H1 (cell line): Measurements from ENCODE around the gene CALML4. TPM values are rescaled to one million over a fixed set of nuclear protein-coding genes. Genes with fewer than 3 reads are reported as not detected.
A peak's percentile ranks its signal among the peaks of the same experiment; 100 is the strongest.

ENCODE experiments used
- CTCF ChIA-PET: fragments of 300-600 bp; sonication (Branson Sonifier 250); formaldehyde crosslinking; loops from one replicate; lab custom pipeline; 2021; ENCODE audit not compliant: partially characterized antibody; lab: Charles Lee
- POLR2A ChIA-PET: fragments of 300-600 bp; sonication (Branson Sonifier 250); formaldehyde crosslinking; loops from one replicate; lab custom pipeline; 2021; ENCODE audit warnings: inconsistent platforms; ENCODE audit not compliant: partially characterized antibody; lab: Charles Lee
- DNase-seq, 2 experiments: peaks; one replicate each; pipeline versions ENCODE4 v3.0.0 to v3.0.0-alpha.2; 2010 to 2022; ENCODE audit warnings: low spot score in 2 of 2, low read depth in 1 of 2, mixed read lengths in 1 of 2
- FAIRE-seq: peaks from 2 replicates; lab custom pipeline; 2011; peaks lifted over from hg19 to GRCh38; lab: Jason Lieb, UNC
- H2AFZ ChIP-seq: 2 replicates; pipeline ENCODE4 v1.8.1; 2012; ENCODE audit warnings: low read length, inconsistent platforms
- H2AK5ac ChIP-seq: 2 replicates; pipeline ENCODE4 v1.6.1; 2013; ENCODE audit warnings: low read depth, low read length
- H2BK120ac ChIP-seq: replicated peaks from 2 replicates; pipeline ENCODE3; 2013; ENCODE audit warnings: low read depth, low read length, inconsistent platforms
- H2BK12ac ChIP-seq: 2 replicates; pipeline ENCODE4 v1.6.1; 2013; ENCODE audit warnings: low read depth, low read length
- H2BK15ac ChIP-seq: 2 replicates; pipeline ENCODE4 v1.6.1; 2013; ENCODE audit warnings: low read length
- H2BK20ac ChIP-seq: 2 replicates; pipeline ENCODE4 v1.6.1; 2013; ENCODE audit warnings: low read length
- H2BK5ac ChIP-seq: 2 replicates; pipeline ENCODE4 v1.6.1; 2013; ENCODE audit warnings: low read depth, low read length
- H3K14ac ChIP-seq: 2 replicates; pipeline ENCODE4 v1.6.1; 2013; ENCODE audit warnings: inconsistent platforms; ENCODE audit not compliant: insufficient read length
- H3K18ac ChIP-seq: 2 replicates; pipeline ENCODE4 v1.6.1; 2013; ENCODE audit warnings: low read length; ENCODE audit errors: extremely low read depth
- H3K23ac ChIP-seq: 2 replicates; pipeline ENCODE4 v1.6.1; 2013; ENCODE audit warnings: inconsistent platforms; ENCODE audit not compliant: insufficient read length
- H3K23me2 ChIP-seq: 2 replicates; pipeline ENCODE4 v1.6.1; 2013; ENCODE audit warnings: low read depth, low read length
- H3K27ac ChIP-seq: 2 replicates; pipeline ENCODE4 v1.6.1; 2011; ENCODE audit warnings: low read depth, low read length, inconsistent platforms
- H3K27me3 ChIP-seq, 4 experiments: replicated peaks in 1 of 4; 1 replicate in 1 of 4; 2 replicates in 3 of 4; pipeline versions ENCODE4 v1.6.1 to v1.8.1; 2011 to 2013; ENCODE audit warnings: low read length in 3 of 4, mild to moderate bottlenecking in 3 of 4, inconsistent platforms in 2 of 4, mixed read lengths in 2 of 4, moderate library complexity in 1 of 4; ENCODE audit not compliant: control insufficient read depth in 3 of 4, insufficient read depth in 3 of 4; ENCODE audit errors: extremely low read depth in 1 of 4
- H3K36me3 ChIP-seq, 4 experiments: 2 replicates each; pipeline versions ENCODE4 v1.6.1 to v1.8.1; 2011 to 2013; ENCODE audit warnings: mild to moderate bottlenecking in 4 of 4, low read length in 3 of 4, moderate library complexity in 2 of 4, control low read depth in 1 of 4, inconsistent platforms in 1 of 4; ENCODE audit not compliant: insufficient read depth in 4 of 4, control insufficient read depth in 2 of 4
- H3K4ac ChIP-seq: replicated peaks from 2 replicates; pipeline ENCODE3; 2013; ENCODE audit warnings: low read length, low read depth, mixed read lengths, inconsistent platforms; ENCODE audit not compliant: insufficient read length
- H3K4me1 ChIP-seq, 4 experiments: replicated peaks in 1 of 4; 1 replicate in 1 of 4; 2 replicates in 3 of 4; pipeline versions ENCODE4 v1.6.1 to v1.8.1; 2011 to 2013; ENCODE audit warnings: low read length in 3 of 4, inconsistent platforms in 2 of 4, mixed read lengths in 1 of 4; ENCODE audit not compliant: insufficient read depth in 4 of 4, control insufficient read depth in 3 of 4
- H3K4me2 ChIP-seq, 2 experiments: 2 replicates each; pipeline versions ENCODE4 v1.6.1 to v1.8.1; 2011 to 2013; ENCODE audit warnings: low read depth in 2 of 2, low read length in 2 of 2, control low read depth in 1 of 2, inconsistent platforms in 1 of 2, mild to moderate bottlenecking in 1 of 2; ENCODE audit not compliant: insufficient read depth in 1 of 2
- H3K4me3 ChIP-seq, 4 experiments: fragments of 200-600, 300-600 bp in 1 of 4; sonication (generic), shearing (Covaris generic), sonication (Bioruptor Twin) in 1 of 4; 2 replicates each; pipeline versions ENCODE4 v1.5.1 to v1.8.1; 2011 to 2016; ENCODE audit warnings: low read length in 4 of 4, low read depth in 3 of 4, control low read depth in 2 of 4, inconsistent platforms in 2 of 4, mild to moderate bottlenecking in 2 of 4, mixed read lengths in 1 of 4, moderate library complexity in 1 of 4; ENCODE audit not compliant: insufficient read depth in 2 of 4; ENCODE audit errors: extremely low read depth in 1 of 4
- H3K56ac ChIP-seq: replicated peaks from 2 replicates; pipeline ENCODE3; 2013; ENCODE audit warnings: low read depth, mild to moderate bottlenecking, mixed read lengths, low read length, inconsistent platforms; ENCODE audit not compliant: insufficient read length
- H3K79me1 ChIP-seq: 2 replicates; pipeline ENCODE4 v1.6.1; 2013; ENCODE audit warnings: low read depth, low read length, control low read depth
- H3K79me2 ChIP-seq, 2 experiments: 2 replicates each; pipeline versions ENCODE4 v1.6.1 to v1.8.1; 2012 to 2013; ENCODE audit warnings: low read length in 2 of 2, mild to moderate bottlenecking in 2 of 2, inconsistent platforms in 1 of 2; ENCODE audit not compliant: insufficient read depth in 2 of 2, control insufficient read depth in 1 of 2
- H3K9ac ChIP-seq, 4 experiments: replicated peaks in 1 of 4; 1 replicate in 1 of 4; 2 replicates in 3 of 4; pipeline versions ENCODE4 v1.6.1 to v1.8.1; 2011 to 2013; ENCODE audit warnings: low read depth in 3 of 4, low read length in 3 of 4, control low read depth in 2 of 4, mild to moderate bottlenecking in 2 of 4, moderate library complexity in 2 of 4, inconsistent platforms in 1 of 4; ENCODE audit errors: extremely low read depth in 1 of 4
- H3K9me3 ChIP-seq, 2 experiments: 2 replicates each; pipeline versions ENCODE4 v1.6.1 to v1.8.1; 2012 to 2013; ENCODE audit warnings: mild to moderate bottlenecking in 2 of 2, moderate library complexity in 2 of 2, control low read depth in 1 of 2, inconsistent platforms in 1 of 2, low read depth in 1 of 2, low read length in 1 of 2, mixed read lengths in 1 of 2; ENCODE audit not compliant: insufficient read depth in 2 of 2
- H4K20me1 ChIP-seq, 2 experiments: replicated peaks in 1 of 2; 2 replicates each; pipeline versions ENCODE3 to v1.8.1; 2011 to 2013; ENCODE audit warnings: inconsistent platforms in 2 of 2, low read length in 2 of 2, mild to moderate bottlenecking in 1 of 2; ENCODE audit not compliant: insufficient read depth in 2 of 2, control insufficient read depth in 1 of 2
- H4K5ac ChIP-seq: 2 replicates; pipeline ENCODE4 v1.6.1; 2013; ENCODE audit warnings: low read length, low read depth, mixed read lengths, inconsistent platforms; ENCODE audit not compliant: insufficient read length
- H4K8ac ChIP-seq: 2 replicates; pipeline ENCODE4 v1.8.0; 2013; ENCODE audit warnings: mild to moderate bottlenecking, moderate library complexity, low read length, inconsistent platforms; ENCODE audit not compliant: insufficient read depth; ENCODE audit errors: extremely low read depth
- H4K91ac ChIP-seq: replicated peaks from 2 replicates; pipeline ENCODE3; 2013; ENCODE audit warnings: low read length, mixed read lengths, inconsistent platforms; ENCODE audit not compliant: insufficient read length
- CTBP2 ChIP-seq: IDR thresholded peaks from 2 replicates; pipeline ENCODE4 v1.7.0; 2011; ENCODE audit warnings: borderline replicate concordance, mild to moderate bottlenecking, moderate library complexity, mixed read lengths, low read length; ENCODE audit not compliant: insufficient read depth, insufficient read length
- CTCF ChIP-seq, 3 experiments: IDR thresholded peaks; 1 replicate in 2 of 3; 2 replicates in 1 of 3; pipeline versions ENCODE4 v1.5.1 to v1.6.1; 2011; ENCODE audit warnings: low read length in 3 of 3, mild to moderate bottlenecking in 3 of 3, inconsistent platforms in 2 of 3, low read depth in 1 of 3, moderate library complexity in 1 of 3; ENCODE audit not compliant: insufficient read depth in 1 of 3; ENCODE audit errors: control extremely low read depth in 1 of 3
- E2F6 ChIP-seq: IDR thresholded peaks from 2 replicates; pipeline ENCODE4 v1.6.1; 2012; ENCODE audit warnings: inconsistent platforms
- GABPA ChIP-seq: IDR thresholded peaks from 2 replicates; pipeline ENCODE4 v1.6.1; 2011; ENCODE audit warnings: mild to moderate bottlenecking, low read length, moderate library complexity, borderline replicate concordance; ENCODE audit not compliant: insufficient read depth
- KDM1A ChIP-seq: fragments of 200-600, 300-600 bp; sonication (generic); IDR thresholded peaks from 2 replicates; pipeline ENCODE4 v1.7.1; 2016; ENCODE audit warnings: mild to moderate bottlenecking, low read length, borderline replicate concordance
- MAFK ChIP-seq: IDR thresholded peaks from 2 replicates; pipeline ENCODE4 v1.6.1; 2012; ENCODE audit warnings: low read depth, mild to moderate bottlenecking, improper control_type of control experiment, low read length
- MAX ChIP-seq: IDR thresholded peaks from 2 replicates; pipeline ENCODE4 v1.6.1; 2012; ENCODE audit warnings: inconsistent platforms
- NRF1 ChIP-seq: IDR thresholded peaks from 2 replicates; pipeline ENCODE4 v1.6.1; 2011; ENCODE audit warnings: mild to moderate bottlenecking, low read depth, low read length, improper control_type of control experiment
- POLR2A ChIP-seq, 2 experiments: IDR thresholded peaks; 1 replicate in 1 of 2; 2 replicates in 1 of 2; pipeline ENCODE4 v1.6.1; 2011; ENCODE audit warnings: low read depth in 2 of 2, low read length in 2 of 2, mild to moderate bottlenecking in 2 of 2; ENCODE audit errors: control extremely low read depth in 1 of 2
- SIN3A ChIP-seq, 2 experiments: IDR thresholded peaks in 1 of 2; conservative IDR thresholded peaks in 1 of 2; 2 replicates each; pipeline ENCODE4 v1.6.1; 2011 to 2012; ENCODE audit warnings: low read length in 2 of 2, improper control_type of control experiment in 1 of 2, low read depth in 1 of 2, mild to moderate bottlenecking in 1 of 2
- WGBS, 2 experiments: shearing (Covaris generic) in 1 of 2; methylation state at CpG; one replicate each; pipeline versions ENCODE4 v1.1.6 to v1.1.7; 2013 to 2015; ENCODE audit warnings: low lambda C conversion rate in 2 of 2, mixed read lengths in 2 of 2, inconsistent platforms in 1 of 2, low coverage in 1 of 2, missing lambda C conversion rate in 1 of 2; ENCODE audit not compliant: insufficient replicate concordance in 2 of 2, insufficient coverage in 1 of 2, insufficient read length in 1 of 2; ENCODE audit errors: extremely low coverage in 1 of 2, missing lambda C conversion rate in 1 of 2; 5-methylcytosine and 5-hydroxymethylcytosine counted together
- polyA plus RNA-seq, 7 experiments: library from polyadenylated mRNA; depleted of rRNA in 3 of 7; stranded (reverse) in 5 of 7; unstranded in 2 of 7; fragments of >200 nt in 5 of 7; fragments of 200-250 nt in 2 of 7; gene quantifications; 1 replicate in 5 of 7; 2 replicates in 1 of 7; 4 replicates in 1 of 7; pipeline versions ENCODE4 v1.2.1 to v1.2.3, GENCODE V29; 2011 to 2013; ENCODE audit warnings: missing spikeins in 2 of 7, mixed read lengths in 2 of 7
- total RNA-seq: library from RNA; stranded (reverse); fragmentation: NEBNext Ultra II Directional; extraction: Animal tissue kit (Norgen Biotek cat#: 25700); gene quantifications from 2 replicates; pipeline ENCODE4 v1.2.1, GENCODE V29; 2021

CALML4 gene
- total and polyA plus RNA-seq, 2 of the 8 experiments (the other 6 are each of a cell fraction or from before 2014, with no cell fraction given) = 3.8 to 12.5 TPM

- H2AK5ac ChIP-seq = no peak overlapping the region
- no peaks in the 10 kb centered on the region for H3K79me2 ChIP-seq
- H3K4ac ChIP-seq = no peak overlapping the region
- no peak overlapping the region for H3K56ac ChIP-seq
- H4K5ac ChIP-seq = no peak overlapping the region
- H3K23ac ChIP-seq = no peak overlapping the region
- H3K18ac ChIP-seq = no peak overlapping the region
- no peaks in the 10 kb centered on the region for H3K23me2 ChIP-seq
- WGBS, 2 experiments = 74% methylated on average over 11 of the region's 11 CpGs; no CpG with 5 or more reads in 1 of the 2 experiments
- H2AFZ ChIP-seq = no peak overlapping the region
- peaks cover 2% of the 10 kb centered on the region; the same call in 1 of the 2 replicates for H3K79me1 ChIP-seq
- no peak overlapping the region for H3K27ac ChIP-seq
- peaks cover 0 to 16% (median 12%) of the 10 kb centered on the region in 4 experiments; a peak in 6 of 7 replicates for H3K4me1 ChIP-seq
- H3K9me3 ChIP-seq = no peaks in the 10 kb centered on the region
- no peak overlapping the region for H3K4me3 ChIP-seq
- no peaks in the 10 kb centered on the region for H3K36me3 ChIP-seq
- H2BK12ac ChIP-seq = no peak overlapping the region
- H3K27me3 ChIP-seq = no peaks in the 10 kb centered on the region
- H4K91ac ChIP-seq = no peak overlapping the region
- H2BK20ac ChIP-seq = no peak overlapping the region
- H2BK15ac ChIP-seq = no peak overlapping the region
- H3K14ac ChIP-seq = no peak overlapping the region
- H4K20me1 ChIP-seq = peaks cover 12 to 20% of the 10 kb centered on the region in 2 experiments
- H4K8ac ChIP-seq = peak overlapping the region; percentile 79; the same call in 1 of the 2 replicates
- H2BK120ac ChIP-seq = no peak overlapping the region
- FAIRE-seq (no peak), DNase-seq (no peak)
- no peak overlapping the region for H2BK5ac ChIP-seq
- ChIA-PET POLR2A (interaction anchor here (2.3 kb wide), 1 partner anchor 29 kb away, joined by 5 read pairs; no protein-coding TSS in a partner anchor), CTCF (interaction anchor here (0.6 to 11.6 kb wide), 3 partner anchors 11 to 788 kb away, joined by 3 to 101 read pairs (median 3); no protein-coding TSS in a partner anchor)
- no peak overlapping the region for H3K4me2 ChIP-seq
- H3K9ac ChIP-seq = no peak overlapping the region
- TF ChIP-seq GABPA (no peak), CTCF (IDR thresholded peaks at IDR 0.05; ENCODE audit: control extremely low read depth in 1 of 3, insufficient read depth in 1 of 3, low read depth in 1 of 3, low read length in 3 of 3) (no peak), SIN3A (conservative IDR thresholded peaks at IDR 0.05 in 1 of 2, IDR thresholded peaks at IDR 0.05 in 1 of 2; ENCODE audit: low read depth in 1 of 2, low read length in 2 of 2) (no peak), KDM1A (no peak), NRF1 (no peak), MAX (peak; percentile 62), MAFK (no peak), E2F6 (peak; percentile 71), POLR2A (IDR thresholded peaks at IDR 0.05; ENCODE audit: control extremely low read depth in 1 of 2, low read depth in 2 of 2, low read length in 2 of 2) (no peak), CTBP2 (no peak)
Observed at GRCh38 chr15:68199340-68199739, 5.8 kb downstream of the CALML4 start.
